HG03196 (cell line): ENCODE results near the gene WBP2NL.
A peak's percentile ranks its signal among the peaks of the same experiment; 100 is the strongest.
"Not testable (repeated sequence)": the region's sequence is repeated elsewhere in the genome, so short reads cannot be mapped to it uniquely, and the experiment has no call there.

ENCODE experiments used
- ATAC-seq: cut with Tn5 transposase; IDR thresholded peaks from one replicate; pipeline ENCODE4 v1.9.1; 2021; ENCODE audit not compliant: unreplicated experiment

Gene WBP2NL, protein sequence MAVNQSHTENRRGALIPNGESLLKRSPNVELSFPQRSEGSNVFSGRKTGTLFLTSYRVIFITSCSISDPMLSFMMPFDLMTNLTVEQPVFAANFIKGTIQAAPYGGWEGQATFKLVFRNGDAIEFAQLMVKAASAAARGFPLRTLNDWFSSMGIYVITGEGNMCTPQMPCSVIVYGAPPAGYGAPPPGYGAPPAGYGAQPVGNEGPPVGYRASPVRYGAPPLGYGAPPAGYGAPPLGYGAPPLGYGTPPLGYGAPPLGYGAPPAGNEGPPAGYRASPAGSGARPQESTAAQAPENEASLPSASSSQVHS

GRCh38 chr22:41998361-41999261 lies at the start of gene WBP2NL:
WBP2NL (plus strand) TSS chr22:41998788; CDS start chr22:41998819, 31 bp downstream.
- peak; percentile 82 for ATAC-seq

GRCh38 chr22:41948928-41949296 lies 49.7 kb upstream of the WBP2NL start:
- ATAC-seq: not testable (repeated sequence)

DNA sequence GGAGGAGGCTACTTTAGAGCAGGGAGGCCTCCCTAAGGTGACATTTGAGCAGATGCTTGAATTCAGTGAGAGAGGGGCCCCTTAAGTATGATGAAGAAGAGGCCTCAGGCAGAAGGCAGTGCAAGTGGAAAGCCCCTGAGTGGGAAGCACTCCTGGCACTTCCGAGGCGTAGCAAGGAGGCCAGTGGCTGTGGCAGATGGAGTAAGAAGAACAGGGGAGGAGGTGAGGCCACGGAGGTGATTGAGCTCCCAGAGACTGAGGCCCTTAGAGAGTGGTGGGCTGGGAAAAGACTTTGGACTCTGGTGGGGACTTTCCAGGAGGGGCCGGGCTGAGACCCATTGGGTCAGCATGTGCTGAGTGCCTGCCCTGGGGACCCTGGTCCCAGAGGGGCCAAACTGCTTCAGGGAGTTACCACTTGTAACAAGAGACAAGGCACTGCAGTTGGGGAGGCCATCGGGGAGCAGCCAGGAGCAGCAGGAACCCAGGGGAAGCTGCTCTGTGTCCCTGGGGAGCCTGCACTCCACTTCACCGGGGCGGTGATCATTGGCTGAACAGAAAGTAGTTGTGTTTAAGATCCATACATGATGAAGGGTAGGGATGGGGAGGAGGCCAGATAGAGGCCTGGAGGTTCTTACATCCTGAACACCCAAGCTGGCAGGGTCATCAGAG lies 49.2 kb upstream of the WBP2NL start:
- no peak for ATAC-seq

- no peak for ATAC-seq
These were observed 46.6 kb upstream of the WBP2NL start, which contains the start of gene SMIM45 for GRCh38 chr22:41951898-41952474. SMIM45 (plus strand) TSS chr22:41952150.

- no peak for ATAC-seq
These were observed 45.9 kb upstream of the WBP2NL start for GRCh38 chr22:41952713-41953112.

- ATAC-seq: no peak
These were observed 40.5 kb upstream of the WBP2NL start for GRCh38 chr22:41957941-41958556.

- no peak for ATAC-seq
These were observed 35.0 kb upstream of the WBP2NL start for GRCh38 chr22:41963453-41964111.

DNA sequence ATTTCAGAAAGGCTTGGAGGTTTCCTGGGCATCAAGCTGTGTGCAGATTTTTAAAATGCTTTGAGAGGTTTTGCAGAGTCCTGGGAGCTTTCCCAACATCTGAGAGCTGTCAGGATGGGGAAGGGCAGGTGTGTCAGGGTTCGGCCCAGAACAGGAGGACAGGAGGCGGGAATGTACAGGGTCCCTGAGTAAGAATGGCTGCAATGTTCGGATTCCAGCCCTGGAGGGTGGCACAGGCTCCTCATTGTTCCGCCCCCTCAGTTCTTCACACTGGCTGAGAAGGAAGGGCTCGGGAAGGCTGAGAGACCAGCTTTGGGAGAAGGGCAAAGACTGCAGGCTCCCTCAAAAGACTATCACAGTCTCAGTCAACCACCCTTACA lies 34.5 kb upstream of the WBP2NL start:
- ATAC-seq: no peak

GRCh38 chr22:41966225-41966606 lies 32.4 kb upstream of the WBP2NL start:
- no peak for ATAC-seq

DNA sequence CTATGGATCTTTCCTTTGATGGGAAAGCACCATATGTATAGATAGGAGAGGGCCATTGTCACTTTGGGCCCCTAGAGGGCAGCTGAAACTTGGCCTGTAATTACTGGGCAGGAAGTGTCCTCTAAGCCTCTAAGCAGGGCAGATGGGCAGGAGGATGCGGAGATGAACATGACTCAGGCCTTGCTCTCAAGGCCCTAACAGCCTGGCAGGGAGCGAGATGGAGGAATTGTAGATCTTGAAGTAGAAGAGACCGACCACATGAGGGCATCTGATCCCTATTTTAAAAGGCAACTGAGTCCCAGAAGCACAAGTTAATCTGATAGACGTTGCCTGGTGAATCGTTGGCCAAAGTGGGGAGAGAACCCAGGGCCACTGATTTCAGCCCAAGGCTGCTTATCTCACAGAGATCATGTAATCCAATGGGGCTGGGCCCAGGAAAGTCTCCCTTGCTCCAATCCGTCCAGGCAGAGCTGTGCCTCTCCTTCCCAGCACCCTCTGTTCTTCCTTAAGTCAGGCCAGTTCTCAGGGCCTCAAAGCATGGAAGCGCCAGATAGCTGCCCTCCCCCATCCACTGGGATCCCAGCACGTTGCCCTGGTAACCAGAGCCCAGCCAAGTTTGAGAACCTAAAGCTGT lies 31.9 kb upstream of the WBP2NL start:
- ATAC-seq: no peak

DNA sequence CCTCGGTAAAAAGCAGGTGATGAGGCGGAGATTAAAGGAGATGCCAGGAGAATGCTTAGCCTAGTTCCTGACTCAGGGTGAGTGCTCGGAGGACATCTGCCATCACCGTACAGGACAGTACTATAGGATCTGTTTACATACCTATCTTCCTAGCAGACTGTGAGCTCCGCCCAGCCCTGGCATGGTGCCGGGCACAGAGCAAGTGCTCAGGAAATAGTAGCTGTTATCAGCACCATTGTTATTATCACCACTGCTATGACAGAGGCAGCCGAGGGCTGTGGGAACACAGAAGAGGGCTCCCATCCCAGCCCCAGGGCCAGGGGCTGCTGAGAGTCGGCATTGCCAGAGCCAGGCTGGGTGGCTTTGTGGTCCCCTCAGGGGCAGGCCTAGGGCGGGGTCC lies 30.0 kb upstream of the WBP2NL start:
- no peak for ATAC-seq

- no peak for ATAC-seq
These were observed 29.4 kb upstream of the WBP2NL start, which contains the start of gene SEPTIN3 for GRCh38 chr22:41969110-41969646. SEPTIN3 (plus strand) TSS chr22:41969443; CDS start chr22:41971493, 2,050 bp downstream.

DNA sequence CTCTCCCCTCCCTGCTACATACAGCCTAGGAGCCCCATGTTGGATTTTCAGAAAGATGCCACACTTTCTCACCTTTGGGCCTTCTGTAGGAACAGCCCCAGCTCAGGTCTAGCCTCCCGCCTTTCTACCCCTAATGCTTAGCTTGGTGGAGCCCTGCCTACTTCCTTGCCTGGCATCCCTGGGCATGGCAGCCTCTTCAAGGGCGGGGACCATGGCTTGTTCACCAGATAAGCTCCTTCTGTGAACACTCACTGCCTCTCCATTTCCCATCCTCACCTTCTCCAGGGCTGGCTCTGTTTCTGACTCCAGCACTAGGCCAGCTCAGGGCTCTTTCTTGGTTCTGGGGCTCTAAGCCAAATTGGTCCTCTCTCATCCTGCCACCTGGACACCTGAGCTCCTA lies 28.0 kb upstream of the WBP2NL start:
- ATAC-seq: no peak

GRCh38 chr22:41971431-41971830 lies 27.2 kb upstream of the WBP2NL start:
- ATAC-seq: no peak

DNA sequence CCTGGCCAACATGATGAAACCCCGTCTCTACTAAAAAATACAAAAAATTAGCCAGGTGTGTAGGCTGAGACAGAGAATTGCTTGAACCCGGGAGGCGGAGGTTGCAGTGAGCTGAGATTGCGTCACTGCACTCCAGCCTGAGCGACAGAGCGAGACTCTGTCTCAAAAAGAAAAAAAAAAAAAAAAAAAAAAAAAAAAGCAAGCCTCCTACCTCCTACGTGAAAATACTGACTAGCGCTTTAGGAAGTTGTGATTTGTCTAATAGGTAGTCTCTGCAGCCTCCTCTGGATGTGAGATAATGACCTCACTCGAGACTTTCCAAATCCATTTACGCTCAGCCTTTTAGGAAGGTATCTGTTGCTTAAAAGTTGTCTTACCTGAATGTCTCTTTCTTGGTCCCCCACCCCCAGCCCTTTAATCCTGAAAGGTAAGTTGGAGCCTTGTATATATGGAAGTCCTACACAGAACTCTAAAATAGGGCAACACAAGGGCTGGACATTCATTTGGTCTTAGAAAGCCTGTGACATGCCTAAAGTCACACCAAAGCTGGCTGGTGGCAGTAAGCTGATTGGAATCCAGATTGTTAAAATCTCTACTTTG lies 23.8 kb upstream of the WBP2NL start:
- ATAC-seq: no peak

DNA sequence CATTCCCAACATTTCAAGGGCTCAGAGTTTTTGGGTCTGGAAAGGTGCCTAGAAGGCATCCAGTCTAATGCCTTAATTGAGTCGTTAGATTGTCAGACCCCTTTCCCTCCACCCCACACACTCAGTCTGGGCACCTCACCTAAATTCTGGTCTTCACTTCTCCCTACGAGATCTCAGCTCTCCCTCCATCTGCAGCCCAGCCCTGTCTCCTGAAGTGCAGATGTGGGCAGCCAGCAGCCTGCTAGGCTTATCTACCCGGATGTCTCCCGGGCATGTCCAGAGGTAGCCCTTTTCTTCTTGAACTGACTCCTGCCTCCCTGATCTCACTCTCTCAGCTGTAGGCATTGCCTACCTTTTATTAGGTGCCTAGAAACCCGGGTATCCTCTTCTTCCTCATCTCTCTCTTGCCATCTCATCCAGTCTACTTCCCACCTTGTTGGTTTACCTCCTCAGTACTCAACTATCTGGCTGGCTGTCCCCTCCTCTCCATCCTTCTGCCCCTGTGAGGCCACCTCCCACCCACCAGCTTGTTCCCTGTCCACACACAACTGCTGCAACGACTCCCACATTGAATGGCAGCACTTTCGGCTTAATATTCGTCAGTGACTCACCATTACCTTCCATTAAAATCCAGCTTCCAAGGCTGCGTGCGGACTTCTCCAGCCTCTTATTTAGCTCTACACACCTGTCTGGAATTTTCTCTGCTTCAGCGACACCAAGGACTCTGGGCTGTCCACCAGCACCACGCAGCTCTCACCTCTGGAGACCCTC lies 23.1 kb upstream of the WBP2NL start:
- no peak for ATAC-seq

DNA sequence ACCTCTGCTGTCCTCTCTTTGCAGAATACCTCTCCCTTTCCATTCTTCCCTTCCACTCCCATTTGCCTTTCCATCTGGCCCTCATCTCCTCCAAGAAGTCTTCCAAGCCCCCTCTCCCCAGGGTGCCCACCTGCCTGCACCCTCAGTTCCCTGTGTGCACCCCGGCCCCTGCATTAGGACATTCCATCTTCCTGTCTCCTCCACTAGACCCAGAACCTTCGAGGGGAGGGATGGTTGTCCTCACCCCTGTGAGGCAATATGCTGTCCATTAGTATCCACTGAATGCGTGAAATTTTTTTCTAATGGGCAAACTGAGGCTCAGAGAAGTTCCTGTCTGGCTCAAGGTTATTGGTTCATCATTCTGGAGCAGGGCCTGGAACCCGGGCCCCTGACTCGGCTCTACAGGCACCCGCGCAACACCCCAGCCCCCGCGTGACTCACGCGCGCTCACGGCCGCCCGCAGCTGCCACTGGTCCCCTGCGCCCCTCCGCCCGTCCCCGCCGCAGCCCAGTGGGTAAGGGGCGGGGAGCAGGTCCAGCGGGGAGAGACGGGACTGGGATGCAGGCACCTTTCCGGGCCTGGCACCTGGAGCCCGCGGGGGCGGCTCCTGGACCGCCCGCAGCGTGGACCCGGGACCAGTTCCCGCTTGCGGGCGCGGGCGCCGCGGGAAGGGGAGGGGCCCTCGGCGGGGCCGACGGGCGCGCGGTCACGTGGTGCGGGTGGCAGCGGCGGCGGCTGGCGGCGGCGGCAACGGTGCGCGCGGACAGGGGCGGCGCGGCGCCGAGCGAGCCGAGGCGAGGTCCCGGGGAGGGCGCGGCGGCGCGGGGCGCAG lies 22.3 kb upstream of the WBP2NL start:
- no peak for ATAC-seq
